ENCODE measurements around the gene SLMAP. TPM values are rescaled to one million over a fixed set of nuclear protein-coding genes. Genes with fewer than 3 reads are reported as not detected.

The SLMAP gene
- total and polyA plus RNA-seq, 2 of the 13 experiments (the other 11 are each of a cell fraction or from before 2014, with no cell fraction given), result 24.0 to 48.3 TPM

DNA sequence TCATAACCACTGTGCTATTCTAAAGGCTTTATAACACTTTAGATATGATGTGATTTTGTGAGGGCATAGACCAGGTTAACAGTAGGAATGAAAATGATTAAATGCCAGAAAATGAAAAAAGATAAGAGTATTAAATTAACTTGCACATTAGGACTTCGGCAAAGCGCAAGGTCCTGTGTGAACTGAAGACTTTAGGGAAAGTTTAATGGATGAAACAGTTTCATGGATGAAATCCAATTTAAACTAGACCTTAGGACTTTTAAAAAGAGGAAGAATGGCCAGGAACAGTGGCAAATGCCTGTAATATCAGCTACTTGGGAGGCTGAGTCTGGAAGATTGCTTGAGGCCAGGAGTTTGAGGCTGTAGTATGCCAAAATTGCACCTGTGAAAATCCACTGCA lies 8.7 kb downstream of the SLMAP start (continued):
- TF ChIP-seq HOXA7 (CRISPR knock-in tag; IDR thresholded peaks at IDR 0.05), result no peak
- TF ChIP-seq, protein P1, sequence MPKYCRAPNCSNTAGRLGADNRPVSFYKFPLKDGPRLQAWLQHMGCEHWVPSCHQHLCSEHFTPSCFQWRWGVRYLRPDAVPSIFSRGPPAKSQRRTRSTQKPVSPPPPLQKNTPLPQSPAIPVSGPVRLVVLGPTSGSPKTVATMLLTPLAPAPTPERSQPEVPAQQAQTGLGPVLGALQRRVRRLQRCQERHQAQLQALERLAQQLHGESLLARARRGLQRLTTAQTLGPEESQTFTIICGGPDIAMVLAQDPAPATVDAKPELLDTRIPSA (CRISPR knock-in tag; IDR thresholded peaks at IDR 0.05; ENCODE audit: borderline replicate concordance), result no peak
- TF ChIP-seq KLF9 (CRISPR knock-in tag; IDR thresholded peaks at IDR 0.05; ENCODE audit: low read depth), result no peak

DNA sequence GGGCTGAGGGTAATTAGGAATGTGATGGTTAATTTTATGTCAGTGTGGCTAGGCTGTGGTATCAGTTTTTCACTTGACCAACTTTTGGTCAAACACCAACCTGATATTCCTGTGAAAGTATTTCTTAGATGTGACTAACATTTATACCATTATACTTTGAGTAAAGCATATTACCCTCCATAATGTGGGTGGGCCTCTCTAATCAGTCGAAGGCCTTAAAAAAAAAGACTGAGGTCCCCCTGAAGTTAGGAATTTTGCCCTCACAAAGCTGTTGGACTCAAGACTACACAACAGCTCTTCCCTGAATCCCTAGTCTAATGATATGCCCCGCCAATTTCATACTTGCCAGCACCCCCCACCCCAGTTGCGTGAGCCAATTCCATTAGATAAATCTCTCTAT lies 12.5 kb downstream of the SLMAP start:
- intact Hi-C loops (cut with micrococcal nuclease; ENCODE audit: unreplicated experiment), result no loop called here
- peaks cover 50% of the 10 kb centered on the region for H3K4me1 ChIP-seq (ENCODE audit: insufficient read depth, low read length)
- H3K27me3 ChIP-seq (ENCODE audit: control insufficient read depth in 1 of 2, insufficient read depth in 2 of 2, low read length in 2 of 2), result no peaks in the 10 kb centered on the region
- peaks cover 91% of the 10 kb centered on the region for H3K79me2 ChIP-seq (ENCODE audit: insufficient read depth, low read length)
- no peak overlapping the region for H3K27ac ChIP-seq (ENCODE audit: extremely low read length, insufficient read depth, low read length)
- DNase-seq (ENCODE audit: low spot score), result no peak
- in situ Hi-C loops (cut with HindIII; ENCODE audit: extremely low pct_ligation_motif_present, low pct_unique_long_range_greater_than_20kb), result no loop called here
- ChIA-PET POLR2A (interaction anchor here (3.7 kb wide), 1 partner anchor 13 kb away, joined by 12 read pairs; the partner anchor contains the start of gene SLMAP), CTCF (ENCODE audit: low intra/inter-chr PET ratio, low total read pairs) (no interaction called here)
- H2AFZ ChIP-seq (ENCODE audit: low read length), result no peak overlapping the region
- no peak overlapping the region for H3K4me2 ChIP-seq (ENCODE audit: low read depth, low read length)
- no peak overlapping the region for H3K4me3 ChIP-seq (replicated peaks in 1 of 3; ENCODE audit: insufficient read depth in 1 of 3, low read depth in 2 of 3, low read length in 3 of 3)
- no peaks in the 10 kb centered on the region for H3K9me3 ChIP-seq (ENCODE audit: low read length)
- FAIRE-seq, result no peak
- no peak overlapping the region for H3K9ac ChIP-seq (ENCODE audit: insufficient read depth, low read depth, low read length)
- no peak for ATAC-seq
- no TSS peak for BruUV-seq (replicated peaks)
- TF ChIP-seq ZNF605 (CRISPR knock-in tag; IDR thresholded peaks at IDR 0.05) (no peak), ZNF382 (CRISPR knock-in tag; IDR thresholded peaks at IDR 0.05; ENCODE audit: borderline replicate concordance) (no peak), ZNF317 (CRISPR knock-in tag; IDR thresholded peaks at IDR 0.05) (no peak), SKI (IDR thresholded peaks at IDR 0.05; ENCODE audit: partially characterized antibody) (no peak), ZNF629 (CRISPR knock-in tag; conservative IDR thresholded peaks at IDR 0.05) (no peak), POLR2G (IDR thresholded peaks at IDR 0.05; ENCODE audit: low read depth, low read length) (no peak), ZNF333 (CRISPR knock-in tag; IDR thresholded peaks at IDR 0.05; ENCODE audit: borderline replicate concordance) (no peak), GFI1 (CRISPR knock-in tag; IDR thresholded peaks at IDR 0.05; ENCODE audit: borderline replicate concordance) (no peak), BHLHE40 (IDR thresholded peaks at IDR 0.05; ENCODE audit: low read length) (no peak)
- TF ChIP-seq, protein P2, sequence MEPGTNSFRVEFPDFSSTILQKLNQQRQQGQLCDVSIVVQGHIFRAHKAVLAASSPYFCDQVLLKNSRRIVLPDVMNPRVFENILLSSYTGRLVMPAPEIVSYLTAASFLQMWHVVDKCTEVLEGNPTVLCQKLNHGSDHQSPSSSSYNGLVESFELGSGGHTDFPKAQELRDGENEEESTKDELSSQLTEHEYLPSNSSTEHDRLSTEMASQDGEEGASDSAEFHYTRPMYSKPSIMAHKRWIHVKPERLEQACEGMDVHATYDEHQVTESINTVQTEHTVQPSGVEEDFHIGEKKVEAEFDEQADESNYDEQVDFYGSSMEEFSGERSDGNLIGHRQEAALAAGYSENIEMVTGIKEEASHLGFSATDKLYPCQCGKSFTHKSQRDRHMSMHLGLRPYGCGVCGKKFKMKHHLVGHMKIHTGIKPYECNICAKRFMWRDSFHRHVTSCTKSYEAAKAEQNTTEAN (CRISPR knock-in tag; conservative IDR thresholded peaks at IDR 0.05), result no peak
- TF ChIP-seq, protein P3, sequence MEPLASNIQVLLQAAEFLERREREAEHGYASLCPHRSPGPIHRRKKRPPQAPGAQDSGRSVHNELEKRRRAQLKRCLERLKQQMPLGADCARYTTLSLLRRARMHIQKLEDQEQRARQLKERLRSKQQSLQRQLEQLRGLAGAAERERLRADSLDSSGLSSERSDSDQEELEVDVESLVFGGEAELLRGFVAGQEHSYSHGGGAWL (CRISPR knock-in tag; IDR thresholded peaks at IDR 0.05), result no peak
- TF ChIP-seq, protein P4, sequence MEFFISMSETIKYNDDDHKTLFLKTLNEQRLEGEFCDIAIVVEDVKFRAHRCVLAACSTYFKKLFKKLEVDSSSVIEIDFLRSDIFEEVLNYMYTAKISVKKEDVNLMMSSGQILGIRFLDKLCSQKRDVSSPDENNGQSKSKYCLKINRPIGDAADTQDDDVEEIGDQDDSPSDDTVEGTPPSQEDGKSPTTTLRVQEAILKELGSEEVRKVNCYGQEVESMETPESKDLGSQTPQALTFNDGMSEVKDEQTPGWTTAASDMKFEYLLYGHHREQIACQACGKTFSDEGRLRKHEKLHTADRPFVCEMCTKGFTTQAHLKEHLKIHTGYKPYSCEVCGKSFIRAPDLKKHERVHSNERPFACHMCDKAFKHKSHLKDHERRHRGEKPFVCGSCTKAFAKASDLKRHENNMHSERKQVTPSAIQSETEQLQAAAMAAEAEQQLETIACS (CRISPR knock-in tag; IDR thresholded peaks at IDR 0.05), result no peak
- 98% methylated on average over 3 of the region's 3 CpGs for WGBS (ENCODE audit: low lambda C conversion rate)
- H3K36me3 ChIP-seq (replicated peaks in 1 of 2; ENCODE audit: control insufficient read depth in 1 of 2, insufficient read depth in 2 of 2, low read length in 2 of 2), result peaks cover 2 to 21% of the 10 kb centered on the region in 2 experiments; a peak in 4 of 5 replicates
- H4K20me1 ChIP-seq (ENCODE audit: insufficient read depth, low read length), result peaks cover 33% of the 10 kb centered on the region
